NCI-H1105 treated with DMSO at 0.1 percent for 48 hours (cell line): ENCODE results near the gene LIPK.
"Not testable (repeated sequence)": the region's sequence is repeated elsewhere in the genome, so short reads cannot be mapped to it uniquely, and the experiment has no call there.

Source experiments
- DNase-seq: peaks from one replicate; lab custom pipeline; 2025; lab: John Stamatoyannopoulos, UW

LIPK gene

GRCh38 chr10:88705958-88706357, at the start of gene LIPK:
TSS of gene LIPK (plus strand) at chr10:88706249. CDS start at chr10:88724544, 18,295 bp downstream.
- DNase-seq, result no peak

GRCh38 chr10:88657901-88658300, 48.1 kb upstream of the LIPK start:
- DNase-seq, result no peak

GRCh38 chr10:88659725-88660597, 46.1 kb upstream of the LIPK start:
- no peak for DNase-seq

GRCh38 chr10:88660598-88660884, 45.5 kb upstream of the LIPK start:
- DNase-seq, result no peak

- DNase-seq, result no peak
Observed at GRCh38 chr10:88661018-88661417, 45.0 kb upstream of the LIPK start.

- no peak for DNase-seq
Observed at GRCh38 chr10:88661577-88661976, 44.5 kb upstream of the LIPK start.

- DNase-seq, result not testable (repeated sequence)
Observed at GRCh38 chr10:88663153-88663552, 42.9 kb upstream of the LIPK start.

GRCh38 chr10:88664142-88664541, 41.9 kb upstream of the LIPK start, which contains the start of gene LIPF:
TSS of gene LIPF (plus strand) at chr10:88664442. CDS start at chr10:88667298, 2,856 bp downstream.
- no peak for DNase-seq

GRCh38 chr10:88668465-88668864, 37.6 kb upstream of the LIPK start:
- no peak for DNase-seq

GRCh38 chr10:88670497-88670896, 35.6 kb upstream of the LIPK start:
- no peak for DNase-seq

- DNase-seq, result no peak
Observed at GRCh38 chr10:88672041-88672440, 34.0 kb upstream of the LIPK start.

- DNase-seq, result no peak
Observed at GRCh38 chr10:88676283-88677060, 29.6 kb upstream of the LIPK start.

- DNase-seq, result no peak
Observed at GRCh38 chr10:88680958-88681357, 25.1 kb upstream of the LIPK start.

- no peak for DNase-seq
Observed at GRCh38 chr10:88682491-88682890, 23.6 kb upstream of the LIPK start.

GRCh38 chr10:88687853-88688467, 18.1 kb upstream of the LIPK start:
- DNase-seq, result peak; percentile 49

- DNase-seq, result no peak
Observed at GRCh38 chr10:88689366-88689765, 16.7 kb upstream of the LIPK start.

- no peak for DNase-seq
Observed at GRCh38 chr10:88693392-88694020, 12.5 kb upstream of the LIPK start.

- DNase-seq, result no peak
Observed at GRCh38 chr10:88702848-88703597, 3.0 kb upstream of the LIPK start.

- DNase-seq, result no peak
Observed at GRCh38 chr10:88707429-88708155, 1.5 kb downstream of the LIPK start.

- DNase-seq, result peak; percentile 27
Observed at GRCh38 chr10:88709361-88709760, 3.3 kb downstream of the LIPK start.

- no peak for DNase-seq
Observed at GRCh38 chr10:88715517-88715916, 9.5 kb downstream of the LIPK start.
